ENCODE results near the gene FGFR2. TPM values are rescaled to one million over a fixed set of nuclear protein-coding genes. Genes with fewer than 3 reads are reported as not detected.

FGFR2 gene
- total RNA-seq, 1 experiment from 2014 or later: 135 TPM

DNA sequence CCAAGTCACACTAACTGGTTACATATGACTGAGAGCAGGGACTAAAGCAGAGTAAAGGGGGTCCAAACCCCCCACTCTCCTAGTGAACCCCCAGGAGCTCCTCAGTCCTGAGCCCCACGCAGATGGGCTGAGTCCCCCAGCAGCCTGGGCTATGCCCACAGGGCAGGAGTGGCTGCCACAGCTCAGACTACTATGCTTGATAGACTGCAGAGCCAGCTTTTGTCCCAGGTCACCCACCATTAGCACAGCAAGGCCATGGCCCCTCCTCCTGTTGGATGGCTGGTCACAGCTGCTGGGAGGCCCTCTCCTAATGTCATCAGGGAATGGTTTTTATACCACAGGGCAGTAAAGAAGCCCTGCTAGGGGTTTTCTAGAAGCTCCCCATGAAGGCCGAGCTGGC is 46.3 kb upstream of the FGFR2 start:
- H4K8ac ChIP-seq (replicated peaks; ENCODE audit: insufficient read length, low read depth, low read length): no peak overlapping the region
- no peak overlapping the region for H2BK120ac ChIP-seq (ENCODE audit: low read depth, low read length, poor library complexity, severe bottlenecking)
- H3T11ph ChIP-seq (ENCODE audit: low read length): no peak overlapping the region
- peaks cover 12 to 22% of the 10 kb centered on the region in 2 experiments for H3K4me1 Mint-ChIP-seq
- no peak overlapping the region for H4K5ac ChIP-seq (ENCODE audit: insufficient read length, low read depth, low read length)
- H2BK12ac ChIP-seq (ENCODE audit: insufficient read length, low read depth, low read length): no peak overlapping the region
- H3K27ac Mint-ChIP-seq: no peak overlapping the region
- no peak overlapping the region for H3K27ac ChIP-seq (ENCODE audit: insufficient read length, low read depth, low read length)
- no peak overlapping the region for H3K4ac ChIP-seq (ENCODE audit: low read depth, low read length)
- H2BK15ac ChIP-seq (ENCODE audit: low read depth, low read length): no peak overlapping the region
- H3K9ac ChIP-seq (ENCODE audit: extremely low read depth, insufficient read length, low read length): no peak overlapping the region
- H2AFZ ChIP-seq (ENCODE audit: low read length): no peak overlapping the region
- WGBS (ENCODE audit: extremely low coverage, insufficient read length, low lambda C conversion rate): no CpG with 5 or more reads among the region's 2 CpGs
- H3K23me2 ChIP-seq (ENCODE audit: insufficient read length, low read depth, low read length, poor library complexity, severe bottlenecking): no peaks in the 10 kb centered on the region
- H3K9me3 Mint-ChIP-seq: peaks cover 9 to 13% of the 10 kb centered on the region in 2 experiments
- H3K14ac ChIP-seq (ENCODE audit: insufficient read depth, low read length): no peak overlapping the region; the same call in 1 of the 2 replicates
- TF ChIP-seq, protein P1, sequence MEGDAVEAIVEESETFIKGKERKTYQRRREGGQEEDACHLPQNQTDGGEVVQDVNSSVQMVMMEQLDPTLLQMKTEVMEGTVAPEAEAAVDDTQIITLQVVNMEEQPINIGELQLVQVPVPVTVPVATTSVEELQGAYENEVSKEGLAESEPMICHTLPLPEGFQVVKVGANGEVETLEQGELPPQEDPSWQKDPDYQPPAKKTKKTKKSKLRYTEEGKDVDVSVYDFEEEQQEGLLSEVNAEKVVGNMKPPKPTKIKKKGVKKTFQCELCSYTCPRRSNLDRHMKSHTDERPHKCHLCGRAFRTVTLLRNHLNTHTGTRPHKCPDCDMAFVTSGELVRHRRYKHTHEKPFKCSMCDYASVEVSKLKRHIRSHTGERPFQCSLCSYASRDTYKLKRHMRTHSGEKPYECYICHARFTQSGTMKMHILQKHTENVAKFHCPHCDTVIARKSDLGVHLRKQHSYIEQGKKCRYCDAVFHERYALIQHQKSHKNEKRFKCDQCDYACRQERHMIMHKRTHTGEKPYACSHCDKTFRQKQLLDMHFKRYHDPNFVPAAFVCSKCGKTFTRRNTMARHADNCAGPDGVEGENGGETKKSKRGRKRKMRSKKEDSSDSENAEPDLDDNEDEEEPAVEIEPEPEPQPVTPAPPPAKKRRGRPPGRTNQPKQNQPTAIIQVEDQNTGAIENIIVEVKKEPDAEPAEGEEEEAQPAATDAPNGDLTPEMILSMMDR (conservative IDR thresholded peaks at IDR 0.05): no peak
- peaks cover 21% of the 10 kb centered on the region for H3K27me3 Mint-ChIP-seq (ENCODE audit: low read depth)
- no peaks in the 10 kb centered on the region for H3K27me3 ChIP-seq (ENCODE audit: insufficient read depth, low read length)
- H3K79me1 ChIP-seq (ENCODE audit: insufficient read depth, low read depth, low read length, poor library complexity, severe bottlenecking): no peaks in the 10 kb centered on the region
- H3K56ac ChIP-seq (ENCODE audit: insufficient read length, low read depth, low read length): no peak overlapping the region
- peaks cover 0 to 9% (median 5%) of the 10 kb centered on the region in 3 experiments; a peak in 5 of 7 replicates for H3K36me3 Mint-ChIP-seq (ENCODE audit: insufficient read depth in 1 of 3, low read depth in 3 of 3)
- no peak overlapping the region for H3K4me2 ChIP-seq (ENCODE audit: insufficient read depth, insufficient read length, low read length)
- no peaks in the 10 kb centered on the region; the same call in 1 of the 2 replicates for H3K4me1 ChIP-seq (ENCODE audit: insufficient read depth, low read length)
- no peak overlapping the region for H4K91ac ChIP-seq (ENCODE audit: insufficient read length, low read depth, low read length)
- H3K9me3 ChIP-seq (ENCODE audit: control insufficient read depth, low read depth, low read length): no peaks in the 10 kb centered on the region
- H3K79me2 ChIP-seq (ENCODE audit: insufficient read depth, low read length): no peaks in the 10 kb centered on the region
- H3K23ac ChIP-seq (ENCODE audit: insufficient read length, low read depth, low read length): no peak overlapping the region
- no peak overlapping the region for H2AK5ac ChIP-seq (ENCODE audit: insufficient read length, low read length)
- H3K18ac ChIP-seq (ENCODE audit: insufficient read length, low read depth, low read length): no peak overlapping the region
- DNase-seq: no peak
- no peak overlapping the region for H3K4me3 Mint-ChIP-seq
- H2BK20ac ChIP-seq (ENCODE audit: low read depth, low read length, poor library complexity, severe bottlenecking): no peak overlapping the region
- H4K20me1 ChIP-seq (ENCODE audit: control insufficient read depth, insufficient read depth, insufficient read length): no peaks in the 10 kb centered on the region
- H2BK5ac ChIP-seq (ENCODE audit: insufficient read length, low read length): no peak overlapping the region

Data from H9 (cell line).